ENCODE data around the gene DCLRE1A.

- no peak for TF ChIP-seq CTCF (conservative IDR thresholded peaks at IDR 0.05; ENCODE audit: low read length)
- no peak for TF ChIP-seq EZH2phosphoT487 (IDR thresholded peaks at IDR 0.05; ENCODE audit: borderline replicate concordance, low read depth, low read length)
Observed at GRCh38 chr10:113843972-113844485, 9.9 kb downstream of the DCLRE1A start.

Data from OCI-LY7 (cell line).